ENCODE measurements around the gene LEMD1.
A peak's percentile ranks its signal among the peaks of the same experiment; 100 is the strongest.

The LEMD1 gene

DNA sequence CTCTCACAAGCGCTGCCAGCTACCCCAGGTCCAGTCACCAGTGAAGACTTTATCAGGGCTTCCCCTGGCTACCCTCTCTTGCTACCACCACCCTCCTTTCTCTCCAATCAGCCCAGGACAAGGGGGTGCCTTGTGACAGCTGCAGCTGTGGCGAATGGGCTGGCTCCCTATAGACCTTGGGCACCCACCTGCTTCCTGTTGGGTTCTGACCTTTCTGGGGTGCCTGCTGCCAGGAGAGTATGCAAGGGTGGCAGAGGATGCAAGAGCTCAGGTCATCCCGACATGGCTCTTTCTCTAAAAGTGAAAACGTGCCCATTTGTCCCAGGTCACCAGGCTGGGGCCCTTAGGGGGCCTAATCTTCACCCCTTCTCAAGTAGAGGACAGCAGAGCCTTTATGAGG is 71.7 kb downstream of the LEMD1 start:
- Histone ChIP-seq H3K27me3 (replicated peaks; ENCODE audit: control insufficient read depth, insufficient read depth, low read length) (peaks cover 57% of the 10 kb centered on the region), H3K9me3 (ENCODE audit: control insufficient read depth, low read length) (no peaks in the 10 kb centered on the region), H3K36me3 (ENCODE audit: control insufficient read depth, insufficient read depth, low read length, severe bottlenecking) (no peaks in the 10 kb centered on the region), H3K9ac (ENCODE audit: low read length) (no peak overlapping the region), H3K4me3 (ENCODE audit: low read length) (no peak overlapping the region), H3K4me1 (ENCODE audit: control insufficient read depth, insufficient read depth, low read length) (no peaks in the 10 kb centered on the region)
- DNase-seq (ENCODE audit: low read depth), result no peak

DNA sequence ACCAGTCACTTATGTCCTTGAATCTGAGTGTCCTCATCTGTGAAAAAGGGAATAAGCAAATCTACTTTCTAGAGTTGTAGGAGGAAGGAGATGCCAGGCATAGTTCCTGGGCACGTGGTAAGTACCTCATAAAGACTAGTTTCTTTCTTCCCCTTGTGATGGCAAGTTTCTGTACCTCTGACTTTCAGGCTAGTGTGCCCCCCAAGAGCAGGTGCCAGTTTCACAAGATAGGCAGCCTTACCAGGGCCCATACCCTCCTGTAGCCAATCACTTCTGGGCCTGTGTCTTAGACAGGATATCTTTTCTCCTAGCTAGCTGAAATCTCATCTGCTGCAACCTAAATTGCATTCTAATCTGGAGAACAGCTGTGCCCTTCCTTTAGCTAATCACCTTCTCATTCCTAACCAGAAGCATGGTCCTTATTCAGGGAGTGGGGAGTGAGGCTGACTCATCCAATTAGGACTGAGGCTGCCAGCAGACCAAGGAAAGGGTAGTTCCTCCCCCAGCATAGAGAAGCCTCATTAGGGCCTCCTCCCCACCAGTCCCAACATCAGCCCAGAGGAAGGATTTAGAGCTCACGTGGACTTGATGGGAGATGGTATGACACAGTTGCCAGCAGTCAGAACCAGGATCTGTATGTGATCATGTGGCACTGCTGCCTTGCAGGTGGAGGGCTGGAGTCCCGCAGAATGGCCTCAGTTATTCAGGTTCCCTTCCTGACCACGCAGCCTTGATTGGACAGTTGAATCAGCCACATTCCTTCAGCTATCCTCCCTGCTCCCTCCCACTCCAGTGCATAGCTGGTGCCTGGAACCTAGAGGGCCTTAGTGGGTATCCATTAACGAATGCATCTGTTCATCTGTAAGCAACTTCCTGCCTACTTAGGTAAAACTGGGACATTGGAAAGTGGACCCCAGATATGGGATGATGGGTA is 73.0 kb downstream of the LEMD1 start:
- no peak for DNase-seq (ENCODE audit: low read depth)
- H3K9me3 ChIP-seq (ENCODE audit: control insufficient read depth, low read length), result no peaks in the 10 kb centered on the region
- no peak overlapping the region for H3K4me3 ChIP-seq (ENCODE audit: low read length)
- H3K4me1 ChIP-seq (ENCODE audit: control insufficient read depth, insufficient read depth, low read length), result peaks cover 3% of the 10 kb centered on the region
- no peak overlapping the region for H3K9ac ChIP-seq (ENCODE audit: low read length)
- peaks cover 68% of the 10 kb centered on the region for H3K27me3 ChIP-seq (replicated peaks; ENCODE audit: control insufficient read depth, insufficient read depth, low read length)
- H3K36me3 ChIP-seq (ENCODE audit: control insufficient read depth, insufficient read depth, low read length, severe bottlenecking), result no peaks in the 10 kb centered on the region

DNA sequence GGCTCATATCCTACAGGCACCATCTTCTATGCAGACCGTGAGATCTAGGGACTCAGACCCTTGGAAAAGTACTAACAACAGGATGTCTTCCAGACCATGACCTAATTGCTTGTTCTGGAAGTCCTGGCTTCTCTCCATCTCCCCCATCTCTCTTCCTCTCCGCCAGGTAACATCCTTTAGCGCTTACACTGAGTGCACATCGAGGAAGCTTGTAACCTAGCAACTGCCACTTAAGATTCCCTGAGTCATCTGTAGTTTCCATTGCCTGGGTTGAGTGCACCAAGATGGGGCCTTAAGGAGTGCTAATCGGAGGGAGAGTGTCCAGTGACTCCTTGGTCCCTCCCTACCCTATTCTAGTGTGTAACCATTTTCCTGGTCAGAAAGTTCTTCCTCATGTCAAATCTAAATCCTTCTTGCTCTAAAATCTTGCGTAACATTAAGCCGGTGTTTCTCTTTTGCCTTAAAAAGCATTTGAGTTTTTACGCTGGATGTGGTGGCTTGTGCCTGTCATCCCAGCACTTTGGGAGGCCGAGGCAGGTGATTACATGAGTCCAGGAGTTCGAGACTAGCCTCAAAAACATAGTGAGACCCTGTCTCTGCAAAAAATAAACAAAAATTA is 74.8 kb downstream of the LEMD1 start:
- Histone ChIP-seq H3K9me3 (ENCODE audit: control insufficient read depth, low read length) (no peaks in the 10 kb centered on the region), H3K4me1 (ENCODE audit: control insufficient read depth, insufficient read depth, low read length) (peaks cover 3% of the 10 kb centered on the region), H3K9ac (ENCODE audit: low read length) (no peak overlapping the region), H3K27me3 (replicated peaks; ENCODE audit: control insufficient read depth, insufficient read depth, low read length) (peaks cover 78% of the 10 kb centered on the region), H3K4me3 (ENCODE audit: low read length) (no peak overlapping the region), H3K36me3 (ENCODE audit: control insufficient read depth, insufficient read depth, low read length, severe bottlenecking) (no peaks in the 10 kb centered on the region)
- no peak for DNase-seq (ENCODE audit: low read depth)

DNA sequence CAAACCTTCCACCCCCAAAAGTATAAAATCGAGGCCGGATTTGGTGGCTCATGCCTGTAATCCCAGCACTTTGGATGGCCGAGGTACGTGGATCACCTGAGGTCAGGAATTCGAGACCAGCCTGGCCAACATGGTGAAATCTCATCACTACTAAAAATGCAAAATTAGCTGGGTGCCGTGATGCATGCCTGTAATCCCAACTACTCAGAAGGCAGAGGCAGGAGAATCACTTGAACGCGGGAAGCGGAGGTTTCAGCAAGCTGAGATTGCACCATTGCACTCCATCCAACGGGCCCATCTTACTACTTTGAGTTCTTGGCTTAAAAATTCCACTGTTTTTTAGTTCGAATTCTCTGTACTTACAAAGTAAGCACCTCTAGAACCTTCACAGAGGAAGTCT is 76.1 kb downstream of the LEMD1 start:
- Histone ChIP-seq H3K9me3 (ENCODE audit: control insufficient read depth, low read length) (no peaks in the 10 kb centered on the region), H3K4me1 (ENCODE audit: control insufficient read depth, insufficient read depth, low read length) (peaks cover 3% of the 10 kb centered on the region), H3K36me3 (ENCODE audit: control insufficient read depth, insufficient read depth, low read length, severe bottlenecking) (no peaks in the 10 kb centered on the region), H3K4me3 (ENCODE audit: low read length) (no peak overlapping the region), H3K27me3 (replicated peaks; ENCODE audit: control insufficient read depth, insufficient read depth, low read length) (peaks cover 82% of the 10 kb centered on the region), H3K9ac (ENCODE audit: low read length) (no peak overlapping the region)
- no peak for DNase-seq (ENCODE audit: low read depth)

DNA sequence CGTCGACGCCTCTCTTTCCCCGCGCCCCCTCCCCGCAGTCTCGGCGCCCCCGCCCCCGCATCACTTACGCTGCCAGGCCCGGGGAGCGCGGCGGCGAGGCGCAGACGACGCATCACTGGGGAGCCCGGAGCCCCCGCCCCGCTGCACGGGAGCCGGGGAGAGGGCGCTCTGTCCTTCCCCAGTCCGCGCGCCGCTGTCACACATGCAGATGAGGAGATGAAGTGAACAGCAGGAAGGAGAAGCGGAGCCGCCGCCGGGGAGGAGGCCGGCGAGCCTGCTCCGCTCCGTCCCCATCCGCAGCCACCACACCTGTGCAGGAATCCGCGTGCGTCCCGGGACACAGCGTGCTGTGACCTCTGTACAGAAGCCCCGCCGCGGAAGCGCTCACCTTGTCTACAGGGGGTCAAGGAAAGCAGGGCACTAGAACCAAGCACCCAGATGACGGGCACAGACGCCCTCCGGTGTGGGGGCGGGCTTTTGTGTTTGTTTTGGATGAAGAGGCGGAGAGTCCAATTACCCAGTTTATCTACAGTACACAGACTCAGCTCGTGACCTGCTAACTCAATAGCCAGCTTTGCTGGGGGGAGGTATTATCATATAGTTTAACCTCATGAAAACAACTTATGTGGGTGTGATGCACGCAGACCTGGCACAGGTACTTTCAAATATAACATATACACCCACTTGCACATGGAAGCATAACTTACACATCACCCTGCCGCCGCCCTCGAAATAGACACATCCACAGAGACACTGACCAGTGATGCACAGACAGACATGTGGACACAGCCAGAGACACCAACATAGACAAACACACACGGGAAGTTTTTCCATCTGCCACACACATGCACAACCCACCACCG is 77.6 kb downstream of the LEMD1 start:
- no peaks in the 10 kb centered on the region for H3K36me3 ChIP-seq (ENCODE audit: control insufficient read depth, insufficient read depth, low read length, severe bottlenecking)
- DNase-seq (ENCODE audit: low read depth), result peak; percentile 50
- H3K27me3 ChIP-seq (replicated peaks; ENCODE audit: control insufficient read depth, insufficient read depth, low read length), result peaks cover 74% of the 10 kb centered on the region
- H3K9ac ChIP-seq (ENCODE audit: low read length), result no peak overlapping the region
- peaks cover 3% of the 10 kb centered on the region for H3K4me1 ChIP-seq (ENCODE audit: control insufficient read depth, insufficient read depth, low read length)
- H3K9me3 ChIP-seq (ENCODE audit: control insufficient read depth, low read length), result no peaks in the 10 kb centered on the region
- H3K4me3 ChIP-seq (ENCODE audit: low read length), result peak overlapping the region; percentile 7

DNA sequence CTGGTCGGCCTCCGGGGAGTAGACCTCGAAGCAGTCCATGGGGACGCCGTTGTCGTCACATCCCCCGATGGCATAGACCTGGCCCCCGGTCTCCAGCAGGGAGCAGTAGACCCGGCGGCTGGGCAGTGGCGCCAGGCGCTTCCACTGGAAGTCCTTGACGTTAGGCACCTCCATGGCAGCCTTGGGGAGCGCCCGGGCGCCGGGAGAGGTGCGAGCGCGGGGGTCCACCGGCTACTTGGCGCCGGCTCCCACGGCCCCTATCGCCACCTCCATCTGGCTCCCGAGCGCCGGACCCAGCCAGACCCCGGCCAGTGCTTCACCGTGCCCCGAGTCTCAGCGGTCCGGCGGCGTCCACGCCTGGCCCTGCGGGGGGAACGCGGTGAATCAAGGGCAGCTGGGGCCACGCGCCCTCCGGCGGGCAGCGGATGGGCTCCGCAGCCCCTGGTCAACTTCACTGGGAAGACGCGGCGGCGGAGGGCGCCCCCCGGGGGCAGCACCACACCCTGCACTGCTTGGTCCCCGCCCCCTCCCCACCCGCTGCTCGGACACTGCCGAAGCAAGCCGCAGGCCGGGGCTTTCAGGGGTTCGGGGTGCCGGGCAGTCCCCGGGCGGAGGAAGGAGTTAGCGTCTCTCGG is 78.3 kb downstream of the LEMD1 start:
- H3K4me3 ChIP-seq (ENCODE audit: low read length), result no peak overlapping the region
- no peak for DNase-seq (ENCODE audit: low read depth)
- H3K27me3 ChIP-seq (replicated peaks; ENCODE audit: control insufficient read depth, insufficient read depth, low read length), result peaks cover 73% of the 10 kb centered on the region
- no peak overlapping the region for H3K9ac ChIP-seq (ENCODE audit: low read length)
- peaks cover 3% of the 10 kb centered on the region for H3K4me1 ChIP-seq (ENCODE audit: control insufficient read depth, insufficient read depth, low read length)
- no peaks in the 10 kb centered on the region for H3K36me3 ChIP-seq (ENCODE audit: control insufficient read depth, insufficient read depth, low read length, severe bottlenecking)
- H3K9me3 ChIP-seq (ENCODE audit: control insufficient read depth, low read length), result no peaks in the 10 kb centered on the region

DNA sequence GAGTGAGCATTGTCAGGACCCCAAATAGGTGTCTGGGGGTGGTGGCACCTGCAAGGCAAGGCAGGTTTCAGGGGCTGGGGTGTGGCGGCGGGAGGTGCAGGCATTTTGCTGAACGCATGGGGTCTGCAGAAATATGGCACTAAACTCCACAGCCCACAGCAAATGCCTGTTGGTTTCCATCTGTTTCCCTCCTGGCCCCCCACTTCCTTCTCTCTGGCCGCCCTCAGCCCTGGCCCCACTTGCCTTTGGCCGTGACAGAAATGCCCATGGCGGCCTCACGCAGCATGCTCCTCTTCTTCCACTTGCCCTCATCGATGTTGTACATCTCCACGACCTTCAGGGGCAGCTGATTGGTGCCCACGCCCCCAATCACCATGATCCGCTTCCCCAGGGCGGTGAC is 78.9 kb downstream of the LEMD1 start:
- H3K4me3 ChIP-seq (ENCODE audit: low read length), result no peak overlapping the region
- H3K9ac ChIP-seq (ENCODE audit: low read length), result no peak overlapping the region
- H3K27me3 ChIP-seq (replicated peaks; ENCODE audit: control insufficient read depth, insufficient read depth, low read length), result peaks cover 73% of the 10 kb centered on the region
- H3K4me1 ChIP-seq (ENCODE audit: control insufficient read depth, insufficient read depth, low read length), result peaks cover 3% of the 10 kb centered on the region
- no peak for DNase-seq (ENCODE audit: low read depth)
- H3K36me3 ChIP-seq (ENCODE audit: control insufficient read depth, insufficient read depth, low read length, severe bottlenecking), result no peaks in the 10 kb centered on the region
- H3K9me3 ChIP-seq (ENCODE audit: control insufficient read depth, low read length), result no peaks in the 10 kb centered on the region

DNA sequence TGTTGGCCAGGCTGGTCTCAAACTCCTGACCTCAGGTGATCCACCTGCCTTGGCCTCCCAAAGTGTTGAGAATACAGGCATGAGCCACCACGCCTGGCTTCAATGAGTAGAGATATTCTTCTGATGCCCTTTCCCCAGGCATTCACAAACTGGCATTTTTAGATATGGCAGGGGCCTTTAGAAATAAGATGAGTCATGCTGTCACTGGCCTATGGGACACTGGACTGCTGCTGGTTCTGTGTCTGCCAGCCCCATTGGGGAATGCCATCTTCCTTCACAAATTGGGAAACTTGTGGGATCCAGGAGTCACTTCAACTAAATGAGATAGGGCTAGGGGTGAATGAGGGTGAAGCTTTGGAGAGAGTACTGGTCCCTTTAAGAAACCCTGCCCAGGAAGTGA is 81.2 kb downstream of the LEMD1 start:
- H3K4me1 ChIP-seq (ENCODE audit: control insufficient read depth, insufficient read depth, low read length), result peaks cover 3% of the 10 kb centered on the region
- no peaks in the 10 kb centered on the region for H3K36me3 ChIP-seq (ENCODE audit: control insufficient read depth, insufficient read depth, low read length, severe bottlenecking)
- H3K9me3 ChIP-seq (ENCODE audit: control insufficient read depth, low read length), result no peaks in the 10 kb centered on the region
- H3K9ac ChIP-seq (ENCODE audit: low read length), result no peak overlapping the region
- DNase-seq (ENCODE audit: low read depth), result no peak
- H3K27me3 ChIP-seq (replicated peaks; ENCODE audit: control insufficient read depth, insufficient read depth, low read length), result peaks cover 64% of the 10 kb centered on the region
- no peak overlapping the region for H3K4me3 ChIP-seq (ENCODE audit: low read length)

DNA sequence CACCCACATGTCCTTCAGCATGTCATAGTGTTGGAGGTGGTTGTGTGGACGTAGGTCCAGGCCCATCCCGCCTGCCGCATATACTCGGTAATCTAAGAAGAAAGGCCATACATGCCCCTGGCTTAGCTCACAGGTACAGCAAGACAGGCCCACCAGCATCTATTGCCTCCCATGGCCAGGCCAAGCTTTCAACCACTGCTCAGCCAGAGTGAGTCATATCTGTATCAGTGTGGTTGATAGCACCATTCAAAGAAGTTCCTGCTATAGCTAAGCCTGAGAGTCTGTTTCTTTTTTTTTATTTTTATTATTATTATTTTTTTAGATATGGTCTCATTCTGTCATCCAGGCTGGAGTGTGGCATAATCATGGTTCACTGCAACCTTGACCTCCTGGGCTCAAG is 82.1 kb downstream of the LEMD1 start:
- peaks cover 55% of the 10 kb centered on the region for H3K27me3 ChIP-seq (replicated peaks; ENCODE audit: control insufficient read depth, insufficient read depth, low read length)
- no peaks in the 10 kb centered on the region for H3K36me3 ChIP-seq (ENCODE audit: control insufficient read depth, insufficient read depth, low read length, severe bottlenecking)
- H3K9me3 ChIP-seq (ENCODE audit: control insufficient read depth, low read length), result no peaks in the 10 kb centered on the region
- no peak for DNase-seq (ENCODE audit: low read depth)
- H3K9ac ChIP-seq (ENCODE audit: low read length), result no peak overlapping the region
- peaks cover 3% of the 10 kb centered on the region for H3K4me1 ChIP-seq (ENCODE audit: control insufficient read depth, insufficient read depth, low read length)
- H3K4me3 ChIP-seq (ENCODE audit: low read length), result no peak overlapping the region

DNA sequence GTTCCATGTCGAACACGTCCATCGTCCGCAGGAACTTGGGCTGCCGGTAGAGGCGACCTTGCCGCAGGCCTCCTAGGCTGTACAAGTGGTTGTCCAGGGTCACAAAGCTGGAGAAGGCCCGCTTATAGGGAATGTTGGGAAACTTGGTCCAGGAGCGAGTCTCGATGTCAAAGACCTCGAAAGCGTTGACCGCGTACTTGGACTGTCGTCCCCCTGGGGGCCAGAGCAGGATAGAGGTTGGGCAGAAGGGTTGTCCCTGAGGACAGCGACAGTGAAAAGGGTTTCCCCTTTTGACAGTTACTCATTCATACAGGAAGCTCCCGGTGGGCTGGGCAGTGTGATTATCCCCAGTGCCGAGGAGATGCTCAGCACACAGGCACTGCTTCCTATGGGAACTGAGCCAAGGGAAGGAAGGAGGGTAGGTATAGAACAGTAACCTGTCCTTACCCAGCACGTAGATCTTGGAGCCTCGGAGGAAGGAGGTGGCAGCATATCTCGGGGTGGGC is 82.6 kb downstream of the LEMD1 start:
- Histone ChIP-seq H3K36me3 (ENCODE audit: control insufficient read depth, insufficient read depth, low read length, severe bottlenecking) (no peaks in the 10 kb centered on the region), H3K9ac (ENCODE audit: low read length) (no peak overlapping the region), H3K4me3 (ENCODE audit: low read length) (no peak overlapping the region), H3K4me1 (ENCODE audit: control insufficient read depth, insufficient read depth, low read length) (peaks cover 2% of the 10 kb centered on the region), H3K27me3 (replicated peaks; ENCODE audit: control insufficient read depth, insufficient read depth, low read length) (peaks cover 53% of the 10 kb centered on the region), H3K9me3 (ENCODE audit: control insufficient read depth, low read length) (no peaks in the 10 kb centered on the region)
- DNase-seq (ENCODE audit: low read depth), result no peak
